ENCODE results near the gene ATXN10.

The ATXN10 gene

DNA sequence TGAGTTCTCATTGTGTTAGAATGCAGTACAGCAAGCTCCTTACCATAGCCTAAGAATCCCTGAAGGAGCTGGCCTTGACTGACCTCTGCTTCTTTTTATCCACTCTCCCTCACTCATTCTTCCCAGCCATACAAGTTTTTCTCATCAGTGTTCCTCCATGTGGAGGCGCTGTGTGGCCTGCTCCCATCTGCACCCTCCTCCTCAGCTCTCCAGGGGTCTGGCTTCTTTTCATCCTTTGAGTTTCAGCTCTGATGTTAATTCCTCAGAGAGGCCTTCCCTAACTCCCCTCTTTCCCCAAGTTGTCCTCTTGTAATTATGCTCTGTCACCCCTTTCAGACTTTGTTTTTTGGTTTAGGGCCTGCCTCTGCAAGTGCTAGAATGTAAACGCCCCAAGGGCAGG lies 160.5 kb downstream of the ATXN10 start:
- peaks cover 3% of the 10 kb centered on the region in 2 experiments for H3K4me1 ChIP-seq (ENCODE audit: control insufficient read depth in 1 of 2, insufficient read depth in 2 of 2, low read length in 2 of 2)
- H3K4me3 ChIP-seq (ENCODE audit: low read depth, low read length): no peak overlapping the region
- H2AK5ac ChIP-seq (ENCODE audit: low read length): no peak overlapping the region
- H3K4me2 ChIP-seq (ENCODE audit: low read length): no peak overlapping the region
- no peak overlapping the region for H4K91ac ChIP-seq (ENCODE audit: low read depth, low read length)
- peaks cover 12 to 14% of the 10 kb centered on the region in 2 experiments for H3K36me3 ChIP-seq (ENCODE audit: control insufficient read depth in 1 of 2, insufficient read depth in 2 of 2, low read length in 2 of 2)
- H3K23ac ChIP-seq (ENCODE audit: low read length): no peak overlapping the region
- H3K27ac ChIP-seq (ENCODE audit: low read depth, low read length): no peak overlapping the region
- H3K79me2 ChIP-seq (ENCODE audit: control insufficient read depth, insufficient read depth, low read length, poor library complexity): peaks cover 2% of the 10 kb centered on the region
- no peak overlapping the region for H3K9ac ChIP-seq (ENCODE audit: low read length)
- H3K79me1 ChIP-seq (ENCODE audit: low read length): peaks cover 2% of the 10 kb centered on the region
- H2BK5ac ChIP-seq (ENCODE audit: low read depth, low read length, poor library complexity): no peak overlapping the region
- no peak overlapping the region for H3K4ac ChIP-seq (ENCODE audit: low read depth, low read length)
- no CpG with 5 or more reads among the region's 2 CpGs for WGBS (ENCODE audit: extremely low coverage, insufficient coverage, insufficient read length)
- H3K9me3 ChIP-seq (ENCODE audit: insufficient read depth, low read depth, low read length): no peaks in the 10 kb centered on the region
- H3K18ac ChIP-seq (ENCODE audit: low read length): no peak overlapping the region
- no peak overlapping the region for H3K14ac ChIP-seq (ENCODE audit: low read length)
- no peaks in the 10 kb centered on the region for H3K27me3 ChIP-seq (ENCODE audit: insufficient read depth, low read length)
- H2BK12ac ChIP-seq (ENCODE audit: low read length): no peak overlapping the region
- no peak overlapping the region for H4K12ac ChIP-seq (ENCODE audit: low read depth, low read length)
- H2BK120ac ChIP-seq (ENCODE audit: insufficient read depth, low read length, poor library complexity): no peak overlapping the region
- no peak for DNase-seq
- no peak overlapping the region for H2AFZ ChIP-seq (ENCODE audit: insufficient read depth, low read length, poor library complexity)
- no peak overlapping the region for H4K8ac ChIP-seq (ENCODE audit: low read depth, low read length)

DNA sequence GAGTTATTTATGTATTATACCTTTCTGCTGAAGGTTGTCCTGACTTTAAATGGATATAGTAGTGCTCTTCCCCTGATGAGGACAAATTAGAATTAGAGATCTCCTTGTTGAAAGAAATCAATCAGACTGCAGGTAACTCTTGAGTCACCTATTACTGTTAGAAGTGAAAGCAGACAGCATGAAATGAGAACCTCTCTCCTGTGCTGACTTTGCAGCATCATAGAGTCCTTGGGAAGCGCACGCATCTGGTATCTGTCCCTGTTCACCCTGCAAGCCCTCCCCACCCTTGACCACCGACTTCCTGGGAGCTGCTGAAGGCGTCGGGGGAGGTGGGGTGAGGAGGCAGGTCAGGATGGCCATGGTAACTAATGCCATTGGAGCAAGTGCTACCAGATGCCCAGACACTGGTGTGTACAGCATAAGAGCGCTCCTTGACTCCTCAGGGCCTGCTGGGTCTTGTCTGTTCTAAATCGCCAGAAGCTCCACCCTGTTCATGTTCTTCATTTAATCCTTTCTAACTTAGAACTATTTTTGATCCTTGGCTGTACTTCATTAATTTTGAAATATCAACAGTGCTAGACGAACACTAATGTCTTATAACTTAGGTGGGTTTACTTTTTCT lies 161.4 kb downstream of the ATXN10 start:
- Histone ChIP-seq H4K91ac (ENCODE audit: low read depth, low read length) (no peak overlapping the region), H3K18ac (ENCODE audit: low read length) (no peak overlapping the region), H3K4me3 (ENCODE audit: low read depth, low read length) (no peak overlapping the region), H3K9me3 (ENCODE audit: insufficient read depth, low read depth, low read length) (no peaks in the 10 kb centered on the region), H2BK5ac (ENCODE audit: low read depth, low read length, poor library complexity) (no peak overlapping the region), H3K4me2 (ENCODE audit: low read length) (no peak overlapping the region), H3K36me3 (ENCODE audit: control insufficient read depth in 1 of 2, insufficient read depth in 2 of 2, low read length in 2 of 2) (peaks cover 12 to 14% of the 10 kb centered on the region in 2 experiments), H3K79me1 (ENCODE audit: low read length) (peaks cover 2% of the 10 kb centered on the region), H2BK120ac (ENCODE audit: insufficient read depth, low read length, poor library complexity) (no peak overlapping the region), H3K4me1 (ENCODE audit: control insufficient read depth in 1 of 2, insufficient read depth in 2 of 2, low read length in 2 of 2) (peaks cover 3% of the 10 kb centered on the region in 2 experiments), H4K8ac (ENCODE audit: low read depth, low read length) (no peak overlapping the region), H2AFZ (ENCODE audit: insufficient read depth, low read length, poor library complexity) (no peak overlapping the region), H3K9ac (ENCODE audit: low read length) (no peak overlapping the region), H4K12ac (ENCODE audit: low read depth, low read length) (no peak overlapping the region), H3K79me2 (ENCODE audit: control insufficient read depth, insufficient read depth, low read length, poor library complexity) (peaks cover 2% of the 10 kb centered on the region), H2AK5ac (ENCODE audit: low read length) (no peak overlapping the region), H3K14ac (ENCODE audit: low read length) (no peak overlapping the region), H2BK12ac (ENCODE audit: low read length) (no peak overlapping the region), H3K23ac (ENCODE audit: low read length) (no peak overlapping the region), H3K27me3 (ENCODE audit: insufficient read depth, low read length) (no peaks in the 10 kb centered on the region), H3K4ac (ENCODE audit: low read depth, low read length) (no peak overlapping the region), H3K27ac (ENCODE audit: low read depth, low read length) (no peak overlapping the region)
- DNase-seq: no peak
- no CpG with 5 or more reads among the region's 8 CpGs for WGBS (ENCODE audit: extremely low coverage, insufficient coverage, insufficient read length)

DNA sequence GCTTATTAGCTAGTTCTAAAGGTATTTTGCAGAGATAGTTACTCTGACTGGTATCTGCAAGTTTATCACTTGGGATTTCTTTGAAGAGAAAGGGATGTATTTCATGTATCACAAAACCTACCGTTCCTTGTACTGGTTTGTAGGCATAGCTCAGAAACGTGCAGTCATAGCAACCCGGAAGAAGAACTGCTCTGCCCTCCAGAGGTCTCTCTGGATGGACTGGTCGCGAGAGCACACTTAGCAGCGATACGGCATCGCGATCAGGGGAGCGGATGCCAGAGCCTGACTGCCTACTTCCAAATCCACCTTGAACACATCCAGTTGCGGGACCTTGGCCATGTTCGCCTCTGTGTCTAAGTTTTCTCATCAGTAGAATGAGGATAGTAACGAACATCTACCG lies 162.0 kb downstream of the ATXN10 start:
- H3K9me3 ChIP-seq (ENCODE audit: insufficient read depth, low read depth, low read length): no peaks in the 10 kb centered on the region
- peaks cover 12 to 14% of the 10 kb centered on the region in 2 experiments for H3K36me3 ChIP-seq (ENCODE audit: control insufficient read depth in 1 of 2, insufficient read depth in 2 of 2, low read length in 2 of 2)
- H3K27ac ChIP-seq (ENCODE audit: low read depth, low read length): no peak overlapping the region
- H3K23ac ChIP-seq (ENCODE audit: low read length): no peak overlapping the region
- no peak overlapping the region for H3K18ac ChIP-seq (ENCODE audit: low read length)
- H2AFZ ChIP-seq (ENCODE audit: insufficient read depth, low read length, poor library complexity): no peak overlapping the region
- H3K79me2 ChIP-seq (ENCODE audit: control insufficient read depth, insufficient read depth, low read length, poor library complexity): peaks cover 2% of the 10 kb centered on the region
- no peak overlapping the region for H3K4me2 ChIP-seq (ENCODE audit: low read length)
- H3K4ac ChIP-seq (ENCODE audit: low read depth, low read length): no peak overlapping the region
- H3K4me3 ChIP-seq (ENCODE audit: low read depth, low read length): no peak overlapping the region
- no peak for DNase-seq
- H4K12ac ChIP-seq (ENCODE audit: low read depth, low read length): no peak overlapping the region
- H2AK5ac ChIP-seq (ENCODE audit: low read length): no peak overlapping the region
- H3K4me1 ChIP-seq (ENCODE audit: control insufficient read depth in 1 of 2, insufficient read depth in 2 of 2, low read length in 2 of 2): peaks cover 3% of the 10 kb centered on the region in 2 experiments
- no peak overlapping the region for H2BK5ac ChIP-seq (ENCODE audit: low read depth, low read length, poor library complexity)
- WGBS (ENCODE audit: extremely low coverage, insufficient coverage, insufficient read length): no CpG with 5 or more reads among the region's 14 CpGs
- no peak overlapping the region for H2BK12ac ChIP-seq (ENCODE audit: low read length)
- H3K79me1 ChIP-seq (ENCODE audit: low read length): peaks cover 2% of the 10 kb centered on the region
- H4K91ac ChIP-seq (ENCODE audit: low read depth, low read length): no peak overlapping the region
- no peak overlapping the region for H2BK120ac ChIP-seq (ENCODE audit: insufficient read depth, low read length, poor library complexity)
- no peak overlapping the region for H3K9ac ChIP-seq (ENCODE audit: low read length)
- H4K8ac ChIP-seq (ENCODE audit: low read depth, low read length): no peak overlapping the region
- no peak overlapping the region for H3K14ac ChIP-seq (ENCODE audit: low read length)
- no peaks in the 10 kb centered on the region for H3K27me3 ChIP-seq (ENCODE audit: insufficient read depth, low read length)

DNA sequence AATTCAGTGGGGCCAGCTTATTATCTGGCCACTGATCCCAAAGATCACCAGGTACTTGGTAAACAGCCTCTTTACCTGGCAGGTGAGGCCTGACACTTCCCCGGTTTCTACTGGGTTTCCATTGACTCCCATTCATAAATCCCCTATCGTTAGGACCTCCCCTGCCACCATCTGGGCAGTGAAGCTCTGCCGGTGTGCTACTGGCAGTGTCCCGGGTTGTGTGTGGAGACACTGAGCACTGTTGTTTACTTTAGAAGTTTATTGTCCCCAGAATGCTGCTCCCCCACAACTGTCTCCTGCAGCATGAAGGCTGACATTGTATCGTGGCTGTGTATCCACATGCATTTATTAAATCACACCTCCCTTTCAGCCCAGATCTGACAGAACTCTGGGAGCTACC lies 162.6 kb downstream of the ATXN10 start:
- Histone ChIP-seq H3K27ac (ENCODE audit: low read depth, low read length) (no peak overlapping the region), H3K9ac (ENCODE audit: low read length) (no peak overlapping the region), H3K36me3 (ENCODE audit: control insufficient read depth in 1 of 2, insufficient read depth in 2 of 2, low read length in 2 of 2) (peaks cover 13 to 14% of the 10 kb centered on the region in 2 experiments), H2BK12ac (ENCODE audit: low read length) (no peak overlapping the region), H2AK5ac (ENCODE audit: low read length) (no peak overlapping the region), H3K4me1 (ENCODE audit: control insufficient read depth in 1 of 2, insufficient read depth in 2 of 2, low read length in 2 of 2) (peaks cover 3% of the 10 kb centered on the region in 2 experiments), H4K91ac (ENCODE audit: low read depth, low read length) (no peak overlapping the region), H2BK120ac (ENCODE audit: insufficient read depth, low read length, poor library complexity) (no peak overlapping the region), H3K9me3 (ENCODE audit: insufficient read depth, low read depth, low read length) (no peaks in the 10 kb centered on the region), H3K18ac (ENCODE audit: low read length) (no peak overlapping the region), H3K79me1 (ENCODE audit: low read length) (peaks cover 2% of the 10 kb centered on the region), H2AFZ (ENCODE audit: insufficient read depth, low read length, poor library complexity) (no peak overlapping the region), H3K4me2 (ENCODE audit: low read length) (no peak overlapping the region), H3K23ac (ENCODE audit: low read length) (no peak overlapping the region), H3K79me2 (ENCODE audit: control insufficient read depth, insufficient read depth, low read length, poor library complexity) (peaks cover 2% of the 10 kb centered on the region), H4K12ac (ENCODE audit: low read depth, low read length) (no peak overlapping the region), H4K8ac (ENCODE audit: low read depth, low read length) (no peak overlapping the region), H3K14ac (ENCODE audit: low read length) (no peak overlapping the region), H3K4ac (ENCODE audit: low read depth, low read length) (no peak overlapping the region), H2BK5ac (ENCODE audit: low read depth, low read length, poor library complexity) (no peak overlapping the region), H3K4me3 (ENCODE audit: low read depth, low read length) (no peak overlapping the region), H3K27me3 (ENCODE audit: insufficient read depth, low read length) (no peaks in the 10 kb centered on the region)
- DNase-seq: no peak
- no CpG with 5 or more reads among the region's 5 CpGs for WGBS (ENCODE audit: extremely low coverage, insufficient coverage, insufficient read length)

Data from trophoblast cell (in vitro differentiated cells and primary cell).